NCI-H2171 treated with DMSO at 0.1 percent for 48 hours (cell line): ENCODE results near the gene PACSIN1.

ENCODE experiments used
- DNase-seq: peaks from one replicate; lab custom pipeline; 2025; lab: John Stamatoyannopoulos, UW

Gene PACSIN1

GRCh38 chr6:34562350-34562749 lies 96.5 kb downstream of the PACSIN1 start:
- DNase-seq, result no peak

GRCh38 chr6:34562861-34563512 lies 97.1 kb downstream of the PACSIN1 start:
- no peak for DNase-seq

GRCh38 chr6:34563513-34563870 lies 97.6 kb downstream of the PACSIN1 start:
- DNase-seq, result no peak

GRCh38 chr6:34564181-34564580 lies 98.3 kb downstream of the PACSIN1 start:
- no peak for DNase-seq

GRCh38 chr6:34565722-34566137 lies 99.9 kb downstream of the PACSIN1 start:
- DNase-seq, result peak; percentile 20

- no peak for DNase-seq
Measured at GRCh38 chr6:34566830-34567546, 101.1 kb downstream of the PACSIN1 start.

GRCh38 chr6:34568341-34569201 lies 102.7 kb downstream of the PACSIN1 start:
- DNase-seq, result no peak

- DNase-seq, result no peak
Measured at GRCh38 chr6:34569361-34569973, 103.6 kb downstream of the PACSIN1 start.

DNA sequence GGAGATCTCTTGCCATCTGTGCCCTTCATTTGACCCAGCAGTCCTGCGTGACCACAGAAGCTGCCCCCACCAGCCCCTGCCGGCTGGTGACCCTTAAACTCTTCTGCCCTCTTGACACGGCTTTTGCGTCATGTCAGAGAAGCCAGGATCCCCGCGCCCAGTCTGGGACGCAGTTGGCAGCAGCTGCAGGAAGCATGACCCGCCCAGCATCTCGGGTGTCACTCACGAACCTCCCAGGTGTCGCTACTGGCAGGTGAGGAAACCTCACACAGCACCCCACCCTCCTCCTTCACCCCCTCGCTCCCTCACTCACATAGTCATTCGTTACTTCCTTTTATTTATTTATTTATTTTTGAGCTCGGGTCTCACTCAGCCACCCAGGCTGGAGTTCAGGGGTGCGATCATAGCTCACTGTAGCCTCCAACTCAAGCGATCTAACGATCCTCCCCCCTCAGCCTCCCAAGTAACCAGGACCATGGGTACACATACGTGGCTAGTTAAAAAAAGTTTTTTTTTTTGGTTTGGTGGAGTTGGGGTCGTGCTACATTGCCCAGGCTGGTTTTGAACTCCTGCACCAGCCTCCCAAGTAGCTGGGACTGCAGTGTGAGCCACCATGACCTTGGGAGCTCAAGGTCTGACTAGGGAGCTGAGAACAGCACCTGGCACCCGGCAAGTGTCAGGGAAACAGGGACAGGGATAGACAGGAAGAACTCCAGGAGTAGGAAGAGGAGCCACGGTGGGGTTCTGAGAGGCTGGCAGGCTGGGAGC lies 104.4 kb downstream of the PACSIN1 start:
- peak; percentile 65 for DNase-seq

DNA sequence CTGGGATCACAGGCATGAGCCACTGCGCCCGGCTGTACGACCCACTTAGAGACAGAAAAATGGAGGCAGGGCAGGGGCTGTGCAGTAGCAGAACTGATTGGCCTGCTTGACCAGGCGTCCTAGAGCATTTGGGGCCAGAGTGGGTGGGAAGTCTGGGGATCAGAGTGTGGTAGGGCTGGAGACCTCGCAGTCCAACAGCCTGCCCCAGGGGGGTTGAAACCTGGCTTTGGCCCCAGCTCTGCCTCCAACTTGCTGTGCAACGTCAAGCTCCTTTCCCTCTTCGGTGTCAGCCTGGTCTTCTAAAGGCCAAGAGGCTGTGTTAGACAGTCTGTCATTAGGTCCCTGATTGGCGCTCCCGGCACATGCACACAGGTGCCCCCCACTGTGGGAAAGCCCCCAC lies 105.5 kb downstream of the PACSIN1 start:
- DNase-seq, result no peak

GRCh38 chr6:34572021-34572420 lies 106.1 kb downstream of the PACSIN1 start:
- no peak for DNase-seq

DNA sequence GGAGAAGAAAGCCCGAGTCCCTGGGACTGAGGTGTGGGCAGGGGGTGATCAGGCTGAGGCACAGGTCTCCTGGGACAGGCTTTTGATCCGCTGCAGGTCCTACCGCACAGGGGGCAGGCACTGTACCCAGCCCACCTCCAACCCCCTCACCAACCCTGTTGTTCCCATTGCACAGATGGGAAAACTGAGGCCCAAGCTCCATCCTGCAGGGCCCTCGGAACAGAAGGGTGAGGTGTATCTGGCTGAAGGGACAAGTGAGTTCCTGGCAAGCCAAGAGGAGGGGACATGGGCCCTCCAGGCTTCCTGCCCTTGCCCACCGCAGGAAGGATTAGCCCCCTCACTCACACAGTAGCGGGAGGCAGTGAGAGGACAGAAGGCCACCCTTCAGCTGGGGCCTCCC lies 106.7 kb downstream of the PACSIN1 start:
- no peak for DNase-seq

GRCh38 chr6:34573567-34574183 lies 107.8 kb downstream of the PACSIN1 start:
- DNase-seq, result peak; percentile 56

GRCh38 chr6:34574647-34575293 lies 108.9 kb downstream of the PACSIN1 start:
- no peak for DNase-seq

DNA sequence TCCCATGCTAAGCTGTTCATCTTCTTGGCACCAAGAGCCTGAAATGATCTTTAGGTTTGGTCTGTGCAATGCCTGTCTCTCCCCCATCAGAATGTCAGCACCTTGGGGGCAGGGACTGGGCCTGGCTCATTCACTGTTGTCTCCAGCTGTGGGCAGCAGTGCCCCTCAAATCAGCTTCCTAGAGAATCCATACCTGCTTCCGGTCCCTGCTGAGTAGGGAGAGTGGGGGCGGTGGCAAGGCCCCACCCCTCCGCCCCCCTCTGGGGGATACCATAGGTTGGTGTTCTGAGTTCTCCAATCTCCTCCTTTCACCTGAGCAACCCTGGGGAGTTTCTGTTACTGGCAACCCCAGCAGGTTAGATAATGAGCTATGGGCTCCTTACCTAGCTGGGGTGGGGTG lies 109.5 kb downstream of the PACSIN1 start:
- DNase-seq, result peak; percentile 73

DNA sequence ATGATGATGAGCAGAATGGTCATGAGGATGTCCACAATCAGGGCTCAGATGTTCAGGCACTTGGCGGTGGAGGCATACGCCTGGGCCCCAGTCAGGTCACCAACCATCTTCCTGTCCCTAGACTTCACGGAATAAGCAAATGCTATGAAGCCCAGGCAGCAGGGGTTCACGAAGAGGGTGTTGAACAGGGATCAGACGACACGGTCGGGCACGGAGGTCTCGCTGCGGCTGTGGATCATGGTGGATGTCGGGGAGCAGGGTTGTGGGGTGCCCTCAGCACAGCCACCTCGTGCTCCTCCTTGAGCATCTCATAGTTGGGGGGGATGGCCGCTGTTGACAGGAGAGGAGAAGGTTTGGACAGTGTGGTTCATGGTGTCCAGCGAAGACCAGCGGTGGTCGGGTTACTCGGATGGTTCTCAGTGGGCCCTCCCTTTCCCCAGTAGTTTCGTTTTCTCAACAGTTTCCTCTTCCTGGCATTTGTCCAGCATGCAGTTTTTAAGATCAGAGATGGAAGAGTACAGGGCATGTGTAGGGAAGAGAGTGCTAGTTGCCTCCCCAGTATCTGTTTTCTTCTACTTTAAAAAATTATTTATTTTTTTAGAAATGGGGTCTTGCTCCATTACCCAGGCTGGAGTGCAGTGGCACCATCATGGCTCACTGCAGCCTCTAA lies 110.5 kb downstream of the PACSIN1 start:
- DNase-seq, result no peak

DNA sequence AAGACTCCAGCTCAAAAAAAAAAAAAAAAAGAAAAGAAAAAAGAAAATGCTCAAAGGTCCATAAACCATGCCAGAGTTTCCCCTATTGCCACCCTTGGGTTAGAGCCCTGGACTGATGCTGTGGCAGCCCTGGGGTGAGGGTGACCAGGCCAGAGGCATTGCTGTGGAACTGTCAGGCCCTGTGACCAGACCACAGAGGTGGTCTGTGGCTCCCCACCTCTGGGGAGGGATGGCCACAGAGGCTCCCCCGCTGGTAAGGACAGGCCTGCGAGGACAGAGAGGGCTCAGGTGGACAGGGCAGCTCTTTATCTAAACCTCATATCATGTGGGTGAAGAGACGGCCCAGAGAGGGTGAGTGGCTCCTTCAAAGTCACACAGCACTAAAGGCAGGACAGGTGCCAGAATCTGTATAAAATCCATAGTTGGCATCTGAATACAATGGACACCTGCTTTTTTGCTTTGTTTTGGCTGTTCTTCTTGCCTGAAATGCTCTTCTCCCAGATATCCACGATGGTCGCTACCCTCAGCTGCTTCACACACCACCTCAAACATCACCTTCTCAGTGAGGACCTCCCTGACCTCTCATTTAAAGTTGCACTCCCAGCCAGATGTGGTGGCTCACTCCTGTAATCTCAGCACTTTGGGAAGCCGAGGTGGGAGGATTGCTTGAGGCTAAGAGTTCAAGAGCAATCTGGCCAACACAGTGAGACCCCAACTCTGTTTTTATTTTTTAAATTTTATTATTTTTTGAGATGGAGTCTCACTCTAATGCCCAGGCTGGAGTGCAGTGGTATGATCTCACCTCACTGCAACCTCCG lies 112.8 kb downstream of the PACSIN1 start:
- DNase-seq, result no peak

- no peak for DNase-seq
Measured at GRCh38 chr6:34580707-34581560, 115.1 kb downstream of the PACSIN1 start.
